Umbilical cord (tissue), 2 donors: ENCODE measurements around the gene PREP. TPM values are rescaled to one million over a fixed set of nuclear protein-coding genes. Genes with fewer than 3 reads are reported as not detected.

Experiments
- DNase-seq: peaks from one replicate; pipeline ENCODE4 v3.0.0-alpha.2; 2015; ENCODE audit warnings: low spot score
- total RNA-seq: library from RNA; depleted of rRNA; stranded (reverse); fragments of >200 nt; gene quantifications from one replicate; pipeline ENCODE4 v1.2.3, GENCODE V29; 2014; ENCODE audit warnings: low replicate concordance; ENCODE audit not compliant: insufficient read depth

Gene PREP
- total RNA-seq, 1 donor from 2014 or later, result 17.8 TPM

GRCh38 chr6:105397987-105398386, 4.9 kb downstream of the PREP start:
- no peak for DNase-seq

- no peak for DNase-seq
Observed at GRCh38 chr6:105391705-105392104, 11.2 kb downstream of the PREP start.

- DNase-seq, result no peak
Observed at GRCh38 chr6:105389543-105389942, 13.3 kb downstream of the PREP start.

- DNase-seq, result no peak
Observed at GRCh38 chr6:105388392-105388791, 14.5 kb downstream of the PREP start.

- DNase-seq, result no peak
Observed at GRCh38 chr6:105384004-105384403, 18.9 kb downstream of the PREP start.

- DNase-seq, result no peak
Observed at GRCh38 chr6:105382958-105383357, 19.9 kb downstream of the PREP start.

GRCh38 chr6:105382496-105382895, 20.4 kb downstream of the PREP start:
- no peak for DNase-seq

GRCh38 chr6:105380634-105381033, 22.2 kb downstream of the PREP start:
- no peak for DNase-seq

GRCh38 chr6:105375797-105376196, 27.1 kb downstream of the PREP start:
- DNase-seq, result no peak

- peak; percentile 55 for DNase-seq
Observed at GRCh38 chr6:105374010-105374420, 28.9 kb downstream of the PREP start.

GRCh38 chr6:105373481-105373880, 29.4 kb downstream of the PREP start:
- no peak for DNase-seq

GRCh38 chr6:105372849-105373182, 30.1 kb downstream of the PREP start:
- no peak for DNase-seq

GRCh38 chr6:105372142-105372848, 30.6 kb downstream of the PREP start:
- no peak for DNase-seq

GRCh38 chr6:105370351-105370750, 32.5 kb downstream of the PREP start:
- DNase-seq, result no peak

- DNase-seq, result no peak
Observed at GRCh38 chr6:105369145-105369544, 33.7 kb downstream of the PREP start.

GRCh38 chr6:105364243-105364642, 38.6 kb downstream of the PREP start:
- DNase-seq, result no peak

GRCh38 chr6:105363100-105363754, 39.7 kb downstream of the PREP start:
- DNase-seq, result peak; percentile 21

- DNase-seq, result peak; percentile 46
Observed at GRCh38 chr6:105359419-105360370, 43.2 kb downstream of the PREP start.

- DNase-seq, result no peak
Observed at GRCh38 chr6:105357165-105357564, 45.7 kb downstream of the PREP start.

- DNase-seq, result no peak
Observed at GRCh38 chr6:105352037-105352617, 50.8 kb downstream of the PREP start.

GRCh38 chr6:105348897-105349296, 54.0 kb downstream of the PREP start:
- DNase-seq, result no peak

GRCh38 chr6:105346052-105346451, 56.8 kb downstream of the PREP start:
- DNase-seq, result peak; percentile 40
